ENCODE results near the gene HOXD11.

DNA sequence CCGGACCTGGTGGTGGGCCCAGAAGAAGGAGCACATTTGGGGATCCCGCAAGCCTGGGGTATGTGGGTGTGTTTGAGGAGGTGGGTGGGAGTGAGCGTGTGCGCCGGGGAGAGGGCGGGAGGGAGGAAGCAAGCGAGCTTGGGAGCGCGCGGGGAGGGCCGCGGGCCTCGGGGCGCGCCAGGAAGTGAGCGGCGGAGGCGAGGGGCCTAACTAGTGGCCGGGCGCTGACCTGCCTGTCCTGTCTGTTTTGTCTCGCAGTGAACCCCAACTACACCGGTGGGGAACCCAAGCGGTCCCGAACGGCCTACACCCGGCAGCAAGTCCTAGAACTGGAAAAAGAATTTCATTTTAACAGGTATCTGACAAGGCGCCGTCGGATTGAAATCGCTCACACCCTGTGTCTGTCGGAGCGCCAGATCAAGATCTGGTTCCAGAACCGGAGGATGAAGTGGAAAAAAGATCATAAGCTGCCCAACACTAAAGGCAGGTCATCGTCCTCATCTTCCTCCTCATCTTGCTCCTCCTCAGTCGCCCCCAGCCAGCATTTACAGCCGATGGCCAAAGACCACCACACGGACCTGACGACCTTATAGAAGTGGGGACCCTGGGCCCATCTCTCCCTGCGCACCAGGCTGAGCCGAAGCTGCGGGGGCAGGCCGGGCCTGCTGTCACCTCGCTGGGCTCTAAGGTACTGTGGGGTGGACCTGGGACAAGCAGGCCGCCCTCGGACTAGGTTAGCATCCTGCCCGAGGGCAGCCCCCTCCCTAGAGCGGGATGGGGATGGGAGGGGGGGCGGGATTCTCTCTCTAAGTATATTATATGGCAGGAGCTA, 45.5 kb downstream of the HOXD11 start:
- TF ChIP-seq, protein P1, sequence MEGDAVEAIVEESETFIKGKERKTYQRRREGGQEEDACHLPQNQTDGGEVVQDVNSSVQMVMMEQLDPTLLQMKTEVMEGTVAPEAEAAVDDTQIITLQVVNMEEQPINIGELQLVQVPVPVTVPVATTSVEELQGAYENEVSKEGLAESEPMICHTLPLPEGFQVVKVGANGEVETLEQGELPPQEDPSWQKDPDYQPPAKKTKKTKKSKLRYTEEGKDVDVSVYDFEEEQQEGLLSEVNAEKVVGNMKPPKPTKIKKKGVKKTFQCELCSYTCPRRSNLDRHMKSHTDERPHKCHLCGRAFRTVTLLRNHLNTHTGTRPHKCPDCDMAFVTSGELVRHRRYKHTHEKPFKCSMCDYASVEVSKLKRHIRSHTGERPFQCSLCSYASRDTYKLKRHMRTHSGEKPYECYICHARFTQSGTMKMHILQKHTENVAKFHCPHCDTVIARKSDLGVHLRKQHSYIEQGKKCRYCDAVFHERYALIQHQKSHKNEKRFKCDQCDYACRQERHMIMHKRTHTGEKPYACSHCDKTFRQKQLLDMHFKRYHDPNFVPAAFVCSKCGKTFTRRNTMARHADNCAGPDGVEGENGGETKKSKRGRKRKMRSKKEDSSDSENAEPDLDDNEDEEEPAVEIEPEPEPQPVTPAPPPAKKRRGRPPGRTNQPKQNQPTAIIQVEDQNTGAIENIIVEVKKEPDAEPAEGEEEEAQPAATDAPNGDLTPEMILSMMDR (IDR thresholded peaks at IDR 0.05), result no peak
- TF ChIP-seq POLR2A (IDR thresholded peaks at IDR 0.05) (no peak), POLR2AphosphoS5 (IDR thresholded peaks at IDR 0.05) (no peak)

Data from breast epithelium (tissue), 3 donors.